Dedifferentiated amniotic fluid mesenchymal stem cell (primary cell): ENCODE data around the gene PRLHR.
"Not testable (repeated sequence)": the region's sequence is repeated elsewhere in the genome, so short reads cannot be mapped to it uniquely, and the experiment has no call there.

ENCODE experiments used
- DNase-seq: peaks from one replicate; pipeline ENCODE4 v3.0.0-alpha.2; 2016; ENCODE audit errors: extremely low spot score

PRLHR gene

DNA sequence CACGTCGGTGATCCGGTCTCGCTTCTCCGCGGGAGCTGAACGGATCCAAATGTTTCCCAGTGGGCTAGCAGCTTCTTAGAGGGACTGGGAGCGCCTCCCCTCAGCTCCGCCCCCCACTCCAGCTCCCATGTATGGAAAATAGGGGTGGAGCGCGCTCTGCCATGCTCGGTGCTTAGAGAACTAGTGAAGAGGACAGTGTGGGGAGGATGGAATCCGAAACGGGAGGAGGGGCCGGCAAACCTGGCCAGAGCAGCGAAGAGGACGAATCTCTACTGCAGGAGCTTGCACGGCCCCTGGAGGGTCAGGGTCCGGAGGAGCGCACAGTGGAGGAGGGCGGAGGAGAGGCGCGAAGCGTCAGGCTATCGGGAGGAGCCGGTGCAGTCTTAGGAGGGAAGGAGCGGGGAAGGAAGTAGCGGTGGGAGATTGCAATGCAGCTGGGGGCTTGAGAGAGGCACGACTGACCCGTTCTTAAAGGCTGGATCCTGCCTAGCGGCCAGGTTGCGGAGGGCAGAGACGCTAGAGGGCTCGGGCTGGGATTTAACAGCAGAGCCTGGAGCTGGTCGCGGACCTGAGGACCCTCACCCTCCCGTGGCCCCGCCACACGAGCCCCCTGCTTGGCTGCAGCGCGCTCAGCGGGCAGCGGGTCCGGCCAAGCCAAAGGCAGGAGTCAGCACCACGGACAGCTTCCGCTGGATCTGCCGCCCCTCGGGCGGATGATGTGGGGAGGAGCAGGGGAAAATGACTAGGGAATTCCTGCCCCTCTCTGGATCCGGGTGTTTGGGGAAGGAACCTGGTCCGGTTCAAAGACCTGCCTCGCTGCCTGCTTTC lies at the start of gene PRLHR:
Gene PRLHR, minus strand, starts transcription at position 51 of the 828 bp plus-strand sequence. CDS start 404 bp downstream, outside the sequence.
- DNase-seq = no peak

DNA sequence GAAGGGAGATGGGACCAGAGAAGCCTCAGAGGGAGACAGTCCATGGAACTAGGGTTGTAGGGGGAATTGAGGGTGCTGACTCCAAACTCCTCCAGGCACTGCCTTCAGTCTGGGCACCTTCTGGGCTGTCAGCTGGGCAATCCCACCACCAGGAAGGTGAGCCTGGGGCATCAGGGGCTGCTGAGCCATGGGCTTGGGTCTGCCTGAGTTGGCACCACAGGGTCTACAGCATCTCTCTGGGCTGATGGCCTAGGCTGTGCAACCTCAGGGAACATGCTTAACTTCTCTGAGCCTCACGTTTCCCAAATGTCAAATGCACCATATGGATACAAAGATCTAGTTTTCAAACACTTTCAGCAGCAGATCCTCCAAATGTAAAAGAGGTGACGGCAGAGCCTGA lies 46.8 kb upstream of the PRLHR start:
- no peak for DNase-seq

DNA sequence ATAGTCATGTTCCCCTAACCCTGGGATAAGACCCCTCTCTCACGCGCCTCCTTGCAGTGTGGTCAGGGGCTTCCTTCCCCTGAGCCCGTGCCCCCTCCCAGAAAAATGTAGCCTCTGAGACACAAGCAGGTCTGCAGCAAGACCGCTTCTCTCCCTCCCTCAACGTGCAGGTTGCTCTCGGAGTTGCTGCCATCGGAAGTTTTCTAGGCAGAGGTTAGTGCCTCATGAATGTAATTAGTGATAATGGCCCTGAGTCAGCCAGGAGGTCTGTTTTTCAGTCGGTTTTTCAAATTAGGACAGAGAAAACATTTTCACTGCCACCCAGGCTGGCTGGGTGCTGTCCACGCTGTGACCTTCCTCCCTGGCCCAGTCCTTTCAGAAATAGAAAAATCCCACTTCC lies 43.2 kb upstream of the PRLHR start:
- DNase-seq = no peak

DNA sequence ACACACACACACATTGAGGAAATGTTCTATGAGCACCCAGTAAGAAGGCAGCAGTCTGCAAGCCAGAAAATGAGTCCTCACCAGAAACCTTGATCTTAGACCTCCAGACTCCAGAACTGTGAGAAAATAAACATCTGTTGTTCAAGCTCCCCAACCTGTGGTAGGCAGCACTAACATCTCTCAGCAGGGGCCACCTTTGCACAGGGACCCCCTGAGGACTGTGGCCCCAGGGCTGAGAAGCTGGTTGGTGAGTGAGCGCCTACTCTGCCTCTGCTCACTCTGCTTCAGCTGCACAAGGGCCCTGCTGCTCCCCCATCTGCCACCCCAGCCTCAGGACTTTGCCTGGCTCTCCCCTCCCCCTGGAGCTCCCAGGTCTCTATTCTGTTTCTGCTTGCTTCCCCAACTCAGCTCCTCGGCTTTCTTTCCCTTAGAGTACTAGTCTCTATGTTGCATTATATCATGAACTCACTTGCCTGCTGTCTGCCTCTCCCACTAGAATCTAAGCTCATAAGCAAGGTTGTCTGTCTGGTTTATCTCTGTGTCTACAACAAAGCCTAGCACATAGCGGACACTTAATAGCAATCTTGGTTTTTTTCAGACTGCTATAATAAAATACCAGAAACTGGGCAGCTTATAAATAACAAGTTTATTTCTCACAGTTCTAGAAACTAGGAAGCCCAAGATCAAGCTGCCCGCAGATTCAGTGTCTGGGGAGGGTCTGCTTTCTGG lies 40.4 kb upstream of the PRLHR start:
- no peak for DNase-seq

DNA sequence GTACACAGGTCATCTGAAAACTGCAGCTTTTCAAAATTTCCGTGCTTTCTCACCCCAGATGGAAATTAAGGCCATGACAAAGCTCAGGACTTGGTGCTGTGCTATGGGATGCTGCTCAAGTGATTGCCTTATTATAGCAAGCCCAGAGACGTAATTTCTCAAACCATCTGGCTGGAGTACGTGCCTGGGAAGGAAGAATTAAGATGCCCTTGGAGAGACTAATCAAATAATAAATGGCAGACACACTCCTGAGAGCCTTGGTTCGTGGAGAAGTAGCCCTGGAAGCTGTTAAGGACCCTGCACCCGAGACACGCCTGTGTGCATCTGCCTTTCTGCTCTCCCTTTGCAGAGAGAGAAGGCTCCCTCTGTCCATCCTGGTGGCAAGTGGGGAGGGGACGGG lies 38.3 kb upstream of the PRLHR start:
- DNase-seq = no peak

DNA sequence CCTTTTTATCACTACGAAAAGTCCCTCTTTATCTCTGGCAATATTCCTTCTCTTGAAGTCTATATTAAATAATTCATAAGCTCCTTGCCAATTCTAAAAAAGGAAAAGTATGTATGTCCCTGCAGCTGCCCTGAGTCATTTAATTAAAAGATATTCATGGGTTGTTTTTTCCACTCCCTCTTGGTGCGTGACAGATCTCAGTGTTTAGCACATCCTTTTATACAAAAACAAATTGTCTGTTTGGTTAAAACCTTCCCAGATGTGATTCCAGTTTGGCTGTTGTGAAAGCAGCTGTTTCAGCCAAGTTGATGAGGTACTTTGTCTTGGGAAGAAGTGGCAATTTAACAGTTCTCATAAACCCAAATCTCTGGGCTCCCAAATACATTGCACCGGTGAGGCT lies 33.8 kb upstream of the PRLHR start:
- DNase-seq = peak; percentile 55

DNA sequence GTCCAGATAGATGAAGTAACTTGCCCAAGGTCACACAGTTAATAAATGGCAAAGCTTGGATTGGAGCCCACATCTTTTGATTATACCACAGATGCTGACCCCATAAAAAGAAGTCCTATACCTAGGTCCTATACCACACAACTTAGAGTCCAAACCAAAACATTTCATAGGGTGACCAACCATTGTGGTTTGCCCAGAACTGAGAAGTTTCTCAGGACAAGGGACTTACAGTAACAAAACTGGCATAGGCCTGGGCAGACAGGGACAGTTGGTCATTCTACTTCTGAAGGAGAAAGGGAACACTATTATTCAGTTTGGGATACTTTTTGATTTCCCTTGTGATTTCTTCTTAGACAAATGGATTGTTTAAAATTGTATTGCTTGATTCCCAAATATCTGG lies 32.9 kb upstream of the PRLHR start:
- DNase-seq = no peak

DNA sequence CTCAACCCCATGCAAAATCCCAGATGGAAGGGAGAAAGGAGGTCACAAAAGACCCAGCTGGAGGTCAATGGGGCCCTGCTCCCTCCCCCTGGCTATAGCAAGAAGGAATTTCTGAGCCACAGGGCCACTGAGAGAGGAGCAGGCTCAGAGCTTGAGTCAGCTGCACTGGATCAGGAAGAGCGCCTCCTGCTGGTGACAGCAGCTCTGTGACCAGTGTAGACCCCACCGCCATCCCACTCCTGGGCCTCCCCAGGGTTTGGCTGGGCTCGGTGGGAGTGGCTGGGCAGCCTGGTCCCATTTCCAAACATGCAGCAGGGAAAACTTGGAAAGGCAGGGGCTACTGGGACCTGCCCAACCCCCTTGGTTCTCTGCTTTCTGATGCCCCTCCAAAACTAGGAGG lies 31.5 kb upstream of the PRLHR start:
- DNase-seq = no peak

DNA sequence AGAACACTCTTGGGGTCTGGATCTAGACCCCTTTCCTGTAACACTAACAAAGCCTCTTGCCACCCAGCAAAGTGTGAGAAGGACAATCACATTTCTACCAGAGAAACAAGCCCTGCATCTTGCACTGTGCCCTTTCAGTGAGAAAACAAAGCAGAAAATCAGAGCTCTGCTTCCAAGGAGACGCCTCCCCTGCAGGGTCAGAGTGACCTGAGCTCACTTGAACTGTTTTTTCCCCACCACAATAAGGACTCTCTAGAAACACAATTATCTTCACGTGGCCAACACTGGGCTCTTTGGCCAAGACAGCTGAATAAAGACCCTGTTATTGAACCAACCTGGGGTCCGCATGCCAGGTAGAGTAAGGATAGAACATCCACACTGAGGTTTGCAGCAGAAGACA lies 30.1 kb upstream of the PRLHR start:
- no peak for DNase-seq

DNA sequence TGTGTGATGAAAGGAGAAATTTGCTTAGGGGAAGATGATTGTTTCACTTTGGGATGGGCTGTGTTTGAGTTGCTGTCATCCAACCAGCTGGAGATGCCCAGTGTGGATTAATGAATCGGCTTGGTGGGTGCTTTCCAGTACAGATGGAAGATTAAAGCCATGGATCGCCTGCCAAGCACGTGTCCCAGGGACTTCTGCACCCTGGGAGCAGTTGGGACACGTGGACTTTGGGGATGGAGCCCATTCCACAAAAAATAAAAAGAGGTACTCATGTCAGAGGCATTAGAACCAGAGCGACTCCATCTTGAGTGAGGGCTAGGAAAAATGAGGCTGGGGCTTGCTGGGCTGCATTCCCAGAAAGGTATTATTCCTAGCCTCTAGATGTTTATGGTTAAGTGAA lies 29.3 kb upstream of the PRLHR start:
- no peak for DNase-seq

DNA sequence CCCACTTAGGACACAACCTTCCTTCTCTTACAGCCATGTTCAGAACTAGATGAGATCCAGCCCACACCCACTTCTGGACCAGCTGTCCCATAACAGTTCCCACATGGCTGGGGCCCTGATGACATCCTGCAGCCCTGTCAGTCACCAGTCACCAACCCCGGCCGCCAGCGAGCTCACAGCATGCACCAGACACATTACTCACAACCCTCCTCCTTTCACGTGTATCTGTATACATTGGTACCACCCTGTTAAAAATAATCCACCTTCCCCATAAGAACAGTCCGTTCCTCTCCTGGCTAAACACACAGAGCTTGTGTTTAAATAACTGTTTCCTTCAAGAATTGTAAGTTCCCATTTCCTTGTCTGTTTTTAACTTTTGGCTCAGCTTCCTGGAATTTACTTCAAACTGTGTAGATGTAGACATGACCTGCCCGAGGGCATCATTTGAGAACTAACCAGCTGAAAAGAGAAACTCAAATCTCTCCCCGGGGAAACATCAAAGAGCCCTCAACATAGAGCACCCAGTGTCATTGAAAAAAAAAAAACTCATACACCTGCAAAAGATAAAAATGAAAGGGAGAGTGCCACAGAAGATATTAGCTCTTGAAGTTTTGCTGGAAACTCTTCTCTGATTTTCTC lies 26.0 kb upstream of the PRLHR start:
- no peak for DNase-seq

DNA sequence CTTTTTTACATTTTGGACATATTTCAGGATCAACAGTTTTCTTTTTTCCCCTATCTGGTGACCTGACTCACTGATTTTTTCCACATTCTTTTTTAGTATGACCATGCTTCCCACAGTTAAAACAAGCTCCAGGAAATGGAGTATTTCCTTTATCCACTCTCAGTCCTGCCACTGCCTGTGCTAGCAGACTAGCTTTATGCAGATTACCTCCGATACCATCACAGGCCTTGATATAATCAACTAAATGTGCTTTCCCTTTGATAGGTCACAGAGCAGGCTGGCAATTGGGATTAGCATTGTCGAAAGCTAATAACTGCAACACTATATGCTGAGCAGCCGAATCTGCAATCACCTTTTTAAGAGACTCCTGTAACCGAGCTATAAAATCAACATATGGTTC lies 18.4 kb upstream of the PRLHR start:
- DNase-seq = not testable (repeated sequence)

DNA sequence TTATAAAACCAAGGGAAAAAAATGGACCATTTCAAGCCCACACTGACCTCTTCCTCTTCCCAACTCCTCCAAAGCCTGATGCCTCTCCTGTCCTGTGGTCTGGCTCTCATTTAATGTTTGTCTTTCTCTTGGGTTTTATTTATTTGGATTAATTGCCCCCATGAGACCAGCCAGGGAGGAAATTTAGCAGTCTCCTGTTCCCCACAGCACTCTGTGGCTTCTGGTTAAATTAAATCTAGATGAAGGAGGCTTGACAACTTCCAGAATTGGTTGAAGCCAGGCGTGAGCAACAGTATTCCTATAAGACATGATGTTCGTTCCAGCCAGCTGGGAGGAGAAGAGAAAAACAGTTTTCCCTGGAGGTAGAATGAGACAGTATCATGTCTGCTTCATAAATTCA lies 15.1 kb upstream of the PRLHR start:
- DNase-seq = no peak

DNA sequence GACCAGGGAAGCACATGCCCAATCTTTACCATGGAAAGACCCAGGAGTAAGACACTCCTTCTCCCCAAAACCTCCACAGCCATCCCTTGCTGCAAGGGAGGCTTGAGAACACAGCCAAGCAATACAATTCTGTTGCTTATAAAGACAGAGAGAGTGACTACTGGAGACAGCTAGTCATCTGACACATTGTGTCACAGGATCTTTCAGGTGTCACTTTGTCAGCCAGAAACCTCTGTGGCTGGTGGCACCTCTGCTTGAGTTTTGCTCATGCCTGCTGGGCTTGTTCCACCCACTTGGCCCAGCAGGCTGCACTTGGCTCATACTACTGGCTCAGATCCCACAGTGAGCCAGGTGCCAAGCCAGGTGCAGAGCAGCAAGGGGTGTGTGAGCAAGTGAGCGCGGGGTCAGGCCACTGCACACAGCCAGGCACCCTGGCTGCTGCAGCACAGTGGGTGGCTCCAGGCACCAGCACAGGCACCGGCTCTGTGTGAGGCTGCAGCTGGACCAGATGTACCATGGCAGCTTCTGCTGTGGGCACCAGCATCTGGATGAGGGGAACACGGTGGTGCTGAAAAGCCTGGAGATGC lies 12.4 kb upstream of the PRLHR start:
- DNase-seq = no peak

DNA sequence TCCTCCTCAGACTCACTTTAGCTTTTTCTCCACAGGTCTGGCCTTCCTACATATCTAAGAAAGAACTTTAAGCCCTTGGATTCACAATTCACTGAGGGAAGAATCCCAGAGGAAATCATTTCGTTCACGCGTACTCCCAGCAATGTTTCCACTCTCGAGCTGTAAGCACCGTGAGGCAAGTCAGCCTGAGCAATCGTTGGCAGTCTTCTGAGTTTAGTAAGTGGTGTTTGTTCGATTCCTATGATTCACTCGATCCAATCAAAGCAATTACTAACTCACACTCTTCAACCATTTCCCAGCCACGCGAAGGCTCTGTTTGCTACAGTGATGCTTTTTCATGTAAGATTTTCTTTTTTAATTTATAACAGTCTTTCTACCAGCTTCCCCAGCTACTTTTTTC lies 10.2 kb upstream of the PRLHR start:
- DNase-seq = no peak

DNA sequence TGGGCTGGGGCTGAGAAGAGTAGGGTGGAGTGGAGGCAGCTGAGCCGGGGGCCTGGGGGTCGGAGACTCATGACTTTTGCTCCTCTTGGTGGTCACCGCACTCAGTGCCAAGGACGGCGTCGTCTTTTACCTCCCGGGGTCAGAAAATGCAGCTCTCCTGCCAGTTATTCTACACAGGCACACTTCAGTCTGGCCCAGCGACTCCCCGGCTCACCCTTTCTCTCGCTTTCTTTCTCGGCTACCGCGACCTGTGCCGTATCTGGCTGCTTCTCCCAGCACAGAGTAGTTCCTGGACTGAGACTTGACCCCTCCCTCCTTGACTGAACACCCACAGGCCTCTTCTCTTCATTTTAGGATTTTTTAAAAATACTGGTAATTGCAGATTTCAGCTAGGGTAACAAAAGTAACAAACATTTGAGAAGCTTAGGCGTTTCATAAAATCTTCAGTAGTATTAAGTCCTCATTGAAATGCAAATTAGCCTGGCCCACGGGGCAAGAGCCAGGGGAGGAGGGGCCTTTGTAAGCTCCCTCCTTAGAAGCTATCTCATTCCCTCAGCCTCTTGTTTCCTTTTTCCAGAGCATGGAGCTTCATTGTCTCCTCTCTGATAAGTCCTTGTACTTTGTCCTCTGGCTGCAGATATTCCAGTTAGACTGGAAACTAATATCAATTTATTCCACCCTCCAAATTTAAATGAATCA lies 1.1 kb upstream of the PRLHR start:
- DNase-seq = no peak

DNA sequence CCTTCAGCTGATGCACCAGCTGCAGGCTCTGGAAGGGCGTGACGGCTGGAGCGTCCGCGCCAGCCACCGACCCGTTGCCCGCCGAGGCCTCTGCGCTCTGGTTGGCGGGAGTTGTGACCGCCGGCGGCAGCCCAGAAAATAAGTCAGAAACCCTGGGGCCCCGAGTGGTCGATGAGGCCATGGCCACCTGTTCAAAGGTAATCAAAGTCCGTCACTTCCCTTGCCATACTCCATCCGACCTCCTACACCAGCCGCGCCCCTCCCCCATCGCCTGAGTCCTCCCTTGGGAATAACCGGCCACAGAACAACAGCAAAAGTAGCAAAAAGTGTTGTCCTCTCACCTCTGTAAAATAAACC lies 406 bp downstream of the PRLHR start:
- DNase-seq = no peak

DNA sequence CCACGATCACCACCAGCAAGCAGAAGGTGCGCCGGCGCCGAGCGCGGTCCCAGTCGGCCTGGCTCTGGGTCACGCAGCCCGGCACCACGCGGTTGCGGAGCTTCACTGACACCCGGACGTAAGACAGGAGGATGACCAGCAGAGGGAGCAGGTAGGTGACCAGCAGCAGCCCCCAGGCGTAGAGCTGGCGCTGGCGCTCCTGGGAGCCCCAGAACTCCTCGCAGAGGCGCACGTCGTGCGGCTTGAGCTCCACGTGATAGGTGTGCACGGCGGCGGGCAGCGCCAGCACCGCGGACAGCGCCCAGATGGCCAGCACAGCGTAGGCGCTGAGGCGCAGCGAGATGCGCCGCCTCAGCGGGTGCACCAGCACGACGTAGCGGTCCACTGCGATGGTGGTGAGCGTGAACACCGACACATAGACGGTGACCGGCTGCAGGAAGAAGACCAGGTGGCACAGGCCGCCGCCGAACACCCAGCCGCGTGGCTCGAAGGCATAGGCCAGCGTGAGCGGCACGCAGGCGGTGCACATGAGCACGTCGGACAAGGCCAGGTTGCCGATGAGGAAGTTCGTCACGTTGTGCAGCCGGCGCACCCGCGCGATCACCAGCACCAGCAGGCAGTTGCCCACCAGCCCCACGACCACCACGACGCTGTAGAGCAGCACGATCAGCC lies 920 bp downstream of the PRLHR start:
- DNase-seq = no peak

DNA sequence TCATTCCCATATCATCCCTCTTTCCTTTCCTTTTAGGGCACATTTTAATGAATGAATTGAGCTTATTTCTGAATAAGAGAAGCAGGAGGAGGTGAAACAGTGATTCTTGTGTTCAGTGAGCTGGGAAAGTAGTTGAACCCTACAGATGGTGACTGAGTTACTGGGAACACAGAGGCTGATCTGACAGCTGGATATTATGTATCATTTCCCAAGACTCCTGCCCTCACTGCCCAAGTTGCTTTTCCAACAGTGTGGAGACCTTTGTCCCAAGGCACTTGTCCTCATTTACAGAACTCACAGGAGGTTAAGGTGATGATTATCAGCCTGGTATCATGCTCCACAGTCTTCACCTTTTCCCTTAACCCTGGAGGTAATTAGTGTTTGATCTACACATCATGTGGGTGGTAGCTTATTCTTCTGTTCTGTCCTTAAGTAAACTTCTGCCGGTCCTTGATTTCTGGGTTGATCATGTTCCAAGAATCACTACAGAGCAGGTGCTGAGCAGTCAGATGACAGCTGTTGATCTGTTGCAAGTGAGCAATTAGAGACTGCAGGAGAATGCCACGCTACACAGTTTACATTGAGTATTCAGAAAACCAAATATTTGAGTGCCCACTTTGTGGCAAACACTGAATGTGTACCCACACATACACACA lies 2.6 kb downstream of the PRLHR start:
- no peak for DNase-seq

DNA sequence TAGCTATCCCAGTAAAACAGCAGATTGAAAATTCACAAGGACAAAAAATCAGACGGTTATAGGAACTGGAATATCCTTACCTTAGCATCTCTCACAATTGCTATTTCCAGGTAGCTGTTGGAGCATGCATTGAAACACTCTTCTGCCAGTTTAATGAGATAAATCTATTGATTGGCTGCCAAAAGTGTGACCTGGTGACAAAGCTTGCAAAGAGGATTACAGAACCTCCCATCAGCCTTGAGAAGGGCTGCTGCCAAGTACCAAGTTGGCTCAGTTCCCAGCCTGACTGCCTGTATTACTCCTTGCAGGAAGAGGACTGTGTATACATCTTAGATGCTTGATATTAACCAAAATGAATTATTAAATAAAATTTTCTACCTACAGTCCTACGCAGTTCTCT lies 5.1 kb downstream of the PRLHR start:
- DNase-seq = no peak
